Measurements from ENCODE around the gene MED13. TPM values are rescaled to one million over a fixed set of nuclear protein-coding genes. Genes with fewer than 3 reads are reported as not detected.

MED13 gene
- 10 to 100 TPM; 22.9 to 36.3 (median 32.5) TPM for total RNA-seq
- long read RNA-seq, partial matches to known transcripts, result 1 of 2 reads
- long read RNA-seq, other reads (novel, unspliced or antisense), result 1 of 2 reads

- Histone ChIP-seq H3K36me3 (no peaks in the 10 kb centered on the region), H3K4me1 (peaks cover 0 to 54% (median 15%) of the 10 kb centered on the region in 4 donors), H3K9me3 (no peaks in the 10 kb centered on the region), H3K4me3 (peak within 1 kb of the TSS; percentile 85 to 89 (median 88)), H3K27ac (peak within 1 kb of the TSS; percentile 95 to 98 (median 97)), H3K27me3 (no peaks in the 10 kb centered on the region)
- peak; percentile 70 to 79 (median 78) for DNase-seq
- TF ChIP-seq CTCF (IDR thresholded peaks at IDR 0.05) (no peak), POLR2A (IDR thresholded peaks at IDR 0.05) (no peak)
- peak; percentile 40 to 61 (median 56) for ATAC-seq
- intact Hi-C loops (cut with DNase I), result no loop called here
- WGBS (ENCODE audit: insufficient coverage, low coverage, low lambda C conversion rate, missing lambda C conversion rate), result 0% methylated on average over 5 of the region's 79 CpGs
Observed at GRCh38 chr17:62064791-62065563, at the start of gene MED13. Gene MED13 (minus strand): TSS chr17:62065278. CDS start chr17:62065205, 73 bp downstream.

- no peaks in the 10 kb centered on the region for H3K36me3 ChIP-seq
- no peak for DNase-seq
- H3K27me3 ChIP-seq, result no peaks in the 10 kb centered on the region
- intact Hi-C loops (cut with DNase I), result no loop called here
- H3K4me3 ChIP-seq, result no peak overlapping the region
- no peaks in the 10 kb centered on the region for H3K4me1 ChIP-seq
- H3K9me3 ChIP-seq, result no peaks in the 10 kb centered on the region
- no peak overlapping the region for H3K27ac ChIP-seq
- ATAC-seq, result no peak
- TF ChIP-seq CTCF (IDR thresholded peaks at IDR 0.05) (no peak), POLR2A (IDR thresholded peaks at IDR 0.05) (no peak)
- WGBS (ENCODE audit: insufficient coverage, low coverage, low lambda C conversion rate, missing lambda C conversion rate), result 75% methylated on average over 2 of the region's 2 CpGs
Observed at GRCh38 chr17:62112229-62112628, 47.2 kb upstream of the MED13 start.

DNA sequence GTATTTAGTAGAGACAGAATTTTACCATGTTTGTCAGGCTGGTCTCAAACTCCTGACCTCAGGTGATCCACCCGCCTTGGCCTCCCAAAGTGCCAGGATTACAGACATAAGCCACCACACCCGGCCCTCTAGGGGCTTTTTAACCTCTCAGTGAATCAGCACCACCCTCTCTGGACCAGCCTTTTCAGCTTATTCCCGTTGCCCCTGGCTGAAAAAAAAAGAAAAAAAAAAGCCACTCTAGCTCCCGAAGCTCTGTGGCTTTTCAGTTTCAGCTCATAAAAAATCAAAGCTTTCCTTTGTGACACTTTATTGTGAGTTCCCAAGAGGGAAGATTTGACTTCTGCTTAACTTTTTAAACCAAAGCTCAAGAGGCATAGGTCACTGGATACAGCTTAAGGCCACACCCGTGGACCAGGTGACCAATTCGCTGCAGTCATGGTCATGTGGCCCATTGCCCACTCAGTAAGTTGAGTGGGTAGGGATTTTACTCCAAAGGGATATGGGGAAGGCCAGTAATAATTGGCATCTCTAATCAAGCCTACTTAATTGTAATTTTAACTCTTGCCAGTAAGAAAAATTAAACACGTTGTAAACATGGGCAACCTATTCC, 46.6 kb upstream of the MED13 start:
- ATAC-seq, result no peak

DNA sequence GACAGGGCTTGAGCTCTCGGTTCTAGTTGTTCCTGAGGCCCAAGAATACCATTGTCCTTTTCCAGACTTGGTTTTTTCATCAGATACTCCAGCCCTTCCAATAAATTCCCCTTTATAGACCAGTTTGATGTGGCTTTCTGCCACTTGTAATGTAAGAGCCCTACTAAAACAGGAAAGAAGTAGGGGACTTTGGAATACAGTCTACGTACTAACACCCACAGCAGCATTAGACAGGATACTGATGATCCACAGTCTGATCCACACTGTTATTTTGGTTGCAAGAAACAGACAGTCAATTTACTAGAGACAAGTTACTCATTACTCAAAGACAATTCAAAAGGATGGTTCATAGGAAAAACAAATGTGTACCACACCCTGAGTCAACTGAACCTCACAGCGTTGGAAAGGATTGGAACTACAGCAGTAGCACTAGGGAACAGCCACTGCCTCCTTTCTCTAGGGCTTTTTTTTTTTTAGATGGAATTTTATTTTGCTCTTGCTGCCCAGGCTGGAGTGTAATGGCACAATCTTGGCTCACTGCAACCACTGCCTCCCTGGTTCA, 45.9 kb upstream of the MED13 start:
- no peak for DNase-seq
- Histone ChIP-seq H3K4me1 (peaks cover 0 to 6% (median 3%) of the 10 kb centered on the region in 4 donors), H3K36me3 (no peaks in the 10 kb centered on the region), H3K27me3 (no peaks in the 10 kb centered on the region), H3K4me3 (no peak overlapping the region), H3K27ac (no peak overlapping the region), H3K9me3 (no peaks in the 10 kb centered on the region)
- intact Hi-C loops (cut with DNase I), result no loop called here
- no peak for TF ChIP-seq CTCF (IDR thresholded peaks at IDR 0.05)
- TF ChIP-seq POLR2A (IDR thresholded peaks at IDR 0.05), result no peak
- 63% methylated on average over 3 of the region's 3 CpGs for WGBS (ENCODE audit: insufficient coverage, low coverage, low lambda C conversion rate, missing lambda C conversion rate)
- ATAC-seq, result peak in 1 of 4 donors; percentile 16

More for the DNA sequence above, 46.6 kb upstream of the MED13 start:
- no peaks in the 10 kb centered on the region for H3K9me3 ChIP-seq
- 48% methylated on average over 4 of the region's 7 CpGs for WGBS (ENCODE audit: insufficient coverage, low coverage, low lambda C conversion rate, missing lambda C conversion rate)
- H3K36me3 ChIP-seq, result no peaks in the 10 kb centered on the region
- peaks cover 0 to 5% (median 2%) of the 10 kb centered on the region in 4 donors for H3K4me1 ChIP-seq
- H3K27ac ChIP-seq, result no peak overlapping the region
- TF ChIP-seq POLR2A (IDR thresholded peaks at IDR 0.05) (no peak), CTCF (IDR thresholded peaks at IDR 0.05) (no peak)
- no peaks in the 10 kb centered on the region for H3K27me3 ChIP-seq
- intact Hi-C loops (cut with DNase I), result no loop called here
- H3K4me3 ChIP-seq, result no peak overlapping the region
- no peak for DNase-seq
